GM12878 (cell line): ENCODE results near the gene UBAP1L. TPM values are rescaled to one million over a fixed set of nuclear protein-coding genes. Genes with fewer than 3 reads are reported as not detected.

Source experiments
- ATAC-seq: fragments of 200-7000 bp; cut with Tn5 transposase; 3 replicates; pipeline ENCODE4 v1.9.1; 2020; ENCODE audit warnings: mild to moderate bottlenecking, moderate library complexity
- BruUV-seq: library from RNA; stranded (reverse); fragments of 400-500 nt; replicated peaks from 2 replicates; lab custom pipeline; 2021; lab: Mats Ljungman, UMichigan
- CTCF ChIA-PET: fragments of 300-600 bp; sonication (Branson Sonifier 250); formaldehyde crosslinking; extraction: SDS; loops from one replicate; lab custom pipeline; 2021; ENCODE audit warnings: inconsistent platforms; lab: Yijun Ruan, JAX
- POLR2A ChIA-PET: fragments of 350-600 bp; formaldehyde crosslinking; extraction: SDS; loops from one replicate; lab custom pipeline; 2021; ENCODE audit warnings: inconsistent platforms; lab: Charles Lee
- RAD21 ChIA-PET: fragments of 300-600 bp; sonication (Branson Sonifier 250); formaldehyde crosslinking; loops from one replicate; lab custom pipeline; 2023; ENCODE audit warnings: antibody characterized with exemption; ENCODE audit not compliant: unreplicated experiment; lab: Charles Lee
- SMC1A ChIA-PET: fragments of 300-600 bp; sonication (Branson Sonifier 250); formaldehyde crosslinking; loops from one replicate; lab custom pipeline; 2023; ENCODE audit not compliant: unreplicated experiment, uncharacterized antibody; lab: Charles Lee
- DNase-seq: peaks from one replicate; pipeline ENCODE4 v3.0.0-alpha.2; 2011; ENCODE audit warnings: low read depth, low spot score
- FAIRE-seq: peaks from 3 replicates; lab custom pipeline; 2011; peaks lifted over from hg19 to GRCh38; lab: Jason Lieb, UNC
- H2AFZ ChIP-seq: 2 replicates; pipeline ENCODE4 v1.6.0; 2011; ENCODE audit warnings: low read depth, low read length, control low read depth; ENCODE audit not compliant: control insufficient read depth
- H3K27ac ChIP-seq: 2 replicates; pipeline ENCODE4 v1.5.1; 2011; ENCODE audit warnings: control low read depth; ENCODE audit not compliant: control insufficient read depth, insufficient read depth
- H3K27me3 ChIP-seq, 2 experiments: replicated peaks in 1 of 2; 2 replicates each; pipeline versions ENCODE4 v1.6.0 to v1.6.1; 2011; ENCODE audit warnings: low read length in 1 of 2; ENCODE audit not compliant: control insufficient read depth in 2 of 2, insufficient read depth in 2 of 2
- H3K36me3 ChIP-seq, 2 experiments: 2 replicates each; pipeline ENCODE4 v1.5.1; 2011; ENCODE audit warnings: low read length in 1 of 2; ENCODE audit not compliant: control insufficient read depth in 2 of 2, insufficient read depth in 2 of 2
- H3K4me1 ChIP-seq: 2 replicates; pipeline ENCODE4 v1.6.1; 2011; ENCODE audit warnings: mild to moderate bottlenecking, low read length, moderate library complexity, mixed read lengths; ENCODE audit not compliant: control insufficient read depth, insufficient read depth
- H3K4me2 ChIP-seq: 2 replicates; pipeline ENCODE4 v1.6.0; 2011; ENCODE audit warnings: control low read depth; ENCODE audit not compliant: control insufficient read depth, insufficient read depth
- H3K4me3 ChIP-seq: fragments of 200-600 bp; sonication (generic); 2 replicates; pipeline ENCODE4 v1.5.1; 2016
- H3K79me2 ChIP-seq: 2 replicates; pipeline ENCODE4 v1.6.0; 2011; ENCODE audit warnings: low read length; ENCODE audit not compliant: control insufficient read depth, insufficient read depth
- H3K9ac ChIP-seq: 2 replicates; pipeline ENCODE4 v1.8.0; 2011; ENCODE audit warnings: low read length, control low read depth, mixed read lengths; ENCODE audit not compliant: control insufficient read depth, insufficient read depth
- H3K9me3 ChIP-seq: replicated peaks from 3 replicates; pipeline ENCODE4 v1.5.1; 2011; ENCODE audit warnings: mild to moderate bottlenecking, low read length; ENCODE audit not compliant: control insufficient read depth, insufficient read depth
- H4K20me1 ChIP-seq: 2 replicates; pipeline ENCODE4 v1.6.0; 2011; ENCODE audit not compliant: control insufficient read depth, insufficient read depth
- CREB1 ChIP-seq: IDR thresholded peaks from 2 replicates; pipeline ENCODE4 v1.6.1; 2012; ENCODE audit warnings: low read depth, mild to moderate bottlenecking, inconsistent platforms
- E2F8 ChIP-seq: fragments of 450-650 bp; IDR thresholded peaks from 2 replicates; pipeline ENCODE4 v1.6.1; 2018; ENCODE audit warnings: mild to moderate bottlenecking, low read depth, moderate library complexity; ENCODE audit not compliant: partially characterized antibody
- FOS ChIP-seq: IDR thresholded peaks from 3 replicates; pipeline ENCODE4 v1.6.1; 2011; ENCODE audit warnings: borderline replicate concordance; ENCODE audit not compliant: insufficient read length; ENCODE audit errors: extremely low read depth
- HDAC6 ChIP-seq: fragments of 200-600 bp; sonication (generic); IDR thresholded peaks from one replicate; pipeline ENCODE4 v1.8.0; 2017; ENCODE audit warnings: antibody characterized with exemption; ENCODE audit not compliant: unreplicated experiment
- SUPT20H ChIP-seq: IDR thresholded peaks from 2 replicates; pipeline ENCODE4 v1.6.1; 2011; ENCODE audit warnings: low read depth, mild to moderate bottlenecking, low read length, moderate library complexity, borderline replicate concordance; ENCODE audit not compliant: control insufficient read depth
- WGBS: methylation state at CpG from one replicate; pipeline ENCODE4 v1.1.6; 2016; ENCODE audit warnings: low lambda C conversion rate; ENCODE audit not compliant: insufficient replicate concordance, insufficient coverage; ENCODE audit errors: missing lambda C conversion rate; 5-methylcytosine and 5-hydroxymethylcytosine counted together
- in situ Hi-C: fragments of 300-500 bp; cut with MboI; formaldehyde crosslinking; loops from 9 replicates; pipeline ENCODE4 v1.14.3; 2018; ENCODE audit warnings: mixed read lengths
- intact Hi-C: fragments of 100-400 bp; cut with micrococcal nuclease; formaldehyde crosslinking; loops from one replicate; pipeline ENCODE4 v1.14.2; 2022; ENCODE audit not compliant: unreplicated experiment
- polyA plus RNA-seq, 11 experiments: library from polyadenylated mRNA; depleted of rRNA in 4 of 11; unstranded in 6 of 11; stranded (reverse) in 5 of 11; fragments of >200 nt; fragmentation: Nextera tagmentation in 4 of 11; fragmentation: Illumina TruSeq in 1 of 11; extraction: Ambion mirVana in 4 of 11; extraction: Trizol in 1 of 11; gene quantifications; 1 replicate in 1 of 11; 2 replicates in 10 of 11; pipeline versions ENCODE4 v1.2.1 to v1.2.3, GENCODE V29; 2011 to 2016; ENCODE audit warnings: inconsistent platforms in 2 of 11, missing spikeins in 2 of 11, low read depth in 1 of 11
- total RNA-seq, 4 experiments: library from RNA; depleted of rRNA in 3 of 4; stranded (reverse); fragments of >200 nt in 3 of 4; fragmentation: Illumina TruSeq in 1 of 4; extraction: Trizol in 1 of 4; gene quantifications; 2 replicates each; pipeline versions ENCODE4 v1.2.1 to v1.2.3, GENCODE V29; 2013 to 2021

Gene UBAP1L
- total and polyA plus RNA-seq, 10 of the 15 experiments (the other 5 are each of a cell fraction or from before 2014, with no cell fraction given), result 0.03 to 2.6 (median 1.0) TPM

- SMC1A ChIA-PET, result no interaction called here
- no peaks in the 10 kb centered on the region for H3K79me2 ChIP-seq
- no peaks in the 10 kb centered on the region for H3K4me1 ChIP-seq
- intact Hi-C loops, result no loop called here
- no TSS peak for BruUV-seq
- no peak overlapping the region for H3K4me3 ChIP-seq
- TF ChIP-seq E2F8, result no peak
- TF ChIP-seq FOS, result no peak
- no peak for TF ChIP-seq SUPT20H
- no peak for TF ChIP-seq CREB1
- TF ChIP-seq HDAC6, result no peak
- TF ChIP-seq, all 136 proteins: peak for 0
- H3K9me3 ChIP-seq, result no peaks in the 10 kb centered on the region
- RAD21 ChIA-PET, result no interaction called here
- CTCF ChIA-PET, result interaction anchor here (1.0 kb wide), 1 partner anchor 77 kb away, joined by 3 read pairs; no protein-coding TSS in a partner anchor
- 93% methylated on average over 3 of the region's 3 CpGs for WGBS
- no peak overlapping the region for H3K9ac ChIP-seq
- in situ Hi-C loops, result no loop called here
- FAIRE-seq (no peak), DNase-seq (no peak), ATAC-seq (no peak)
- no peak overlapping the region for H3K27ac ChIP-seq
- H3K36me3 ChIP-seq, result peaks cover 0 to 12% of the 10 kb centered on the region in 2 experiments; a peak in 2 of 4 replicates
- H3K4me2 ChIP-seq, result no peak overlapping the region
- POLR2A ChIA-PET, result interaction anchor here (0.6 kb wide), 1 partner anchor 127 kb away, joined by 3 read pairs; no protein-coding TSS in a partner anchor
- H3K27me3 ChIP-seq, result no peaks in the 10 kb centered on the region
- no peak overlapping the region for H2AFZ ChIP-seq
- H4K20me1 ChIP-seq, result no peaks in the 10 kb centered on the region
These were observed 4.2 kb downstream of the UBAP1L start for GRCh38 chr15:65110676-65111292.
